ENCODE measurements around the gene GARS1.

The GARS1 gene

DNA sequence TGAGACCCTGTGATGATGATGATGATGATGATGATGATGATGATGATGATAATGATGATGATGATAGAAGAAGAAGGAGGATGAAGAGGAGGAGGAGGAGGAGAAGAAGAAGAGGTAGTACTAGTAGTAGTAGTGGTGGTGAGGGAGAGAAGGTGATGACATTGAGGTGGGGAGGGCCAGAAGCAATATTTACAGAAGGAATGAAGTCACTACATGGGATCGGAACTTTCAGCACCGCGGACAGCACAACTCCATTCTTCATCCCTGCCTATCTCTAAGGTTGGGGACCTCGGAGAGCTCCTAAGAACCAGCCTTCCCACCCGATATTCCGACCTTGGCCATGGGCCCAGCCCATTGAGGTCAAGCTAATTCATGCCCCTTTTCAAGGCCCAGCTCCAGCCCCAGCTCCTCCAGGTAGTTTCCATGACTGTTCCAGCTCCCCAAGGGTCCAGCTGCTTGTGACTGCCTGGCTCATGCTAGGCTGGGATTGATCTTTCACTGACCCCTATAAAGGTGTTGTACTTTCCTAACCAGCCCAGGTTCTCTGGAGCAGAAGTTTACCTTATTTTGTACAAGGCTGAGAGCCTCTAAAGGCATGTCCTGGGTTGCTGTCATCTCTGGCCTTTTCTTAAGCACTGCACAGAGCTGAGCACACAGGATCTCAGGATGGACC is 77.3 kb downstream of the GARS1 start:
- ATAC-seq (ENCODE audit: low read depth) = peak; percentile 68; the same call in 2 of the 3 replicates

DNA sequence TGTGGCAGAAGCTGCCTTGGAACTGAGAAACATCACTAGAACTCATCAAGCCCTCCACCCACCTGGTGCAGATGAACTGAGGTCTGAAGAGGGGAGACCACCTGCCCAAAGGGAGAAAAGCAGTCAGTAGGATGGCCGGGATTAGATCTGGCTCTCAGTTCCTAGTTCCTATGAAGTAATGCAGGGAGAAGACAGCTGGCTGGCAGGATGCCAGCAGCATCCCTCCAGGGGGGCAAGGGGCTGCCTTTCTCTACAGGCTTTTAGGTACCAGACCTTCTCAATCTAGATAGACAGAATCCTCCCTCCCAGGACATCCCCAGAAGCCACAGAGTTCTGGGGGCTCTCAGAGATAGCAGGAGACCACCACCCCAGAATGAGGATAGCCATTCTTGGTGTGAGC is 79.7 kb downstream of the GARS1 start:
- Histone ChIP-seq H3K36me3 (ENCODE audit: low read depth) (no peaks in the 10 kb centered on the region), H3K4me3 (ENCODE audit: severe bottlenecking) (no peak overlapping the region), H3K9me3 (ENCODE audit: severe bottlenecking) (no peaks in the 10 kb centered on the region), H3K4me1 (ENCODE audit: insufficient read depth, poor library complexity, severe bottlenecking) (no peaks in the 10 kb centered on the region), H3K27ac (ENCODE audit: poor library complexity, severe bottlenecking) (no peak overlapping the region), H3K27me3 (ENCODE audit: insufficient read depth, poor library complexity, severe bottlenecking) (peaks cover 22% of the 10 kb centered on the region)
- TF ChIP-seq, protein P1, sequence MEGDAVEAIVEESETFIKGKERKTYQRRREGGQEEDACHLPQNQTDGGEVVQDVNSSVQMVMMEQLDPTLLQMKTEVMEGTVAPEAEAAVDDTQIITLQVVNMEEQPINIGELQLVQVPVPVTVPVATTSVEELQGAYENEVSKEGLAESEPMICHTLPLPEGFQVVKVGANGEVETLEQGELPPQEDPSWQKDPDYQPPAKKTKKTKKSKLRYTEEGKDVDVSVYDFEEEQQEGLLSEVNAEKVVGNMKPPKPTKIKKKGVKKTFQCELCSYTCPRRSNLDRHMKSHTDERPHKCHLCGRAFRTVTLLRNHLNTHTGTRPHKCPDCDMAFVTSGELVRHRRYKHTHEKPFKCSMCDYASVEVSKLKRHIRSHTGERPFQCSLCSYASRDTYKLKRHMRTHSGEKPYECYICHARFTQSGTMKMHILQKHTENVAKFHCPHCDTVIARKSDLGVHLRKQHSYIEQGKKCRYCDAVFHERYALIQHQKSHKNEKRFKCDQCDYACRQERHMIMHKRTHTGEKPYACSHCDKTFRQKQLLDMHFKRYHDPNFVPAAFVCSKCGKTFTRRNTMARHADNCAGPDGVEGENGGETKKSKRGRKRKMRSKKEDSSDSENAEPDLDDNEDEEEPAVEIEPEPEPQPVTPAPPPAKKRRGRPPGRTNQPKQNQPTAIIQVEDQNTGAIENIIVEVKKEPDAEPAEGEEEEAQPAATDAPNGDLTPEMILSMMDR (IDR thresholded peaks at IDR 0.05; ENCODE audit: poor library complexity, severe bottlenecking) = no peak
- DNase-seq (ENCODE audit: low spot score) (no peak), ATAC-seq (ENCODE audit: low read depth) (no peak)

More for the DNA sequence above, 77.3 kb downstream of the GARS1 start:
- TF ChIP-seq, protein P1 (IDR thresholded peaks at IDR 0.05; ENCODE audit: poor library complexity, severe bottlenecking) = no peak
- Histone ChIP-seq H3K36me3 (ENCODE audit: low read depth) (no peaks in the 10 kb centered on the region), H3K9me3 (ENCODE audit: severe bottlenecking) (no peaks in the 10 kb centered on the region), H3K27me3 (ENCODE audit: insufficient read depth, poor library complexity, severe bottlenecking) (peaks cover 3% of the 10 kb centered on the region), H3K27ac (ENCODE audit: poor library complexity, severe bottlenecking) (no peak overlapping the region), H3K4me1 (ENCODE audit: insufficient read depth, poor library complexity, severe bottlenecking) (no peaks in the 10 kb centered on the region), H3K4me3 (ENCODE audit: severe bottlenecking) (no peak overlapping the region)
- no peak for DNase-seq (ENCODE audit: low spot score)

DNA sequence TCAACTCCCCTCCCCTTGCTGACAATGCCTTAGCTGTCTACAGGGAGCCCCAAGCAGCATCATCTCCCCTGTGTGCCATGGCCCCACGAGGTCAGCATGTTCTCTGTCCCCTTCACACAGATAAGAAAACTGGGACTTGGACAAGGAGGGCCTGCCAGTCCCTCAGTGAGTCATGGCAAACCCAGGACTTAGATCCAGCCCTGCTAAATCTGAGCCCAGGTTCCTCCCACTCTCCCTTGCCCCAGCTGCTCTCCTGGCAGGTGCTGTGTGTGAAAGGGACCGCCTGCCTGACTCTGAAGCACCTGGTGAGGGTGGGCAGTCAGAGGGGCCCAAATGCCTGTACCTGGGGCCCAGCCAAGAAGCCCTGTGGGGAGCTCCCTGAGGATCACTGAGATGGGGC is 80.2 kb downstream of the GARS1 start:
- Histone ChIP-seq H3K27me3 (ENCODE audit: insufficient read depth, poor library complexity, severe bottlenecking) (peaks cover 26% of the 10 kb centered on the region), H3K27ac (ENCODE audit: poor library complexity, severe bottlenecking) (no peak overlapping the region), H3K4me1 (ENCODE audit: insufficient read depth, poor library complexity, severe bottlenecking) (no peaks in the 10 kb centered on the region), H3K36me3 (ENCODE audit: low read depth) (no peaks in the 10 kb centered on the region), H3K9me3 (ENCODE audit: severe bottlenecking) (no peaks in the 10 kb centered on the region), H3K4me3 (ENCODE audit: severe bottlenecking) (no peak overlapping the region)
- no peak for ATAC-seq (ENCODE audit: low read depth)
- no peak for DNase-seq (ENCODE audit: low spot score)
- TF ChIP-seq, protein P1 (IDR thresholded peaks at IDR 0.05; ENCODE audit: poor library complexity, severe bottlenecking) = no peak

DNA sequence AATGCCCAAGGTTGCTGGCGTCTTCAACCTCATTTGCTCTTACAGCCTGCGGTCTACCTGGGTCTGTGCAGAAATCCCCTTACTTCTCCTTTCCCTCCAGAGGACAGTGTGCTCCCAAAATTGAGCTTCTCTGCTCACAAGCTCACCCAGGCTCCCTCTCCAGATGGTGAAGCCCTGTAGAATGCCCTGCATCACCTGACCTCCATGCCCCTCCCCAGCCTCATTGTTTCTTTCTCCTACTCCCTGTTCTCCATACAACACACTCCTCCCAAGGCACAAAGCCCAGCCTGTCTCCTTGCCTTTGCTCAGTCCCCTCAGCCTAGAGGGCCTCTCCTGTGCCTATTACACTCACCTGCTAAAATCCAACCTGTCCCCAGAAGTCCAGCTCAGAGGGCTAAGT is 84.1 kb downstream of the GARS1 start:
- no peak overlapping the region for H3K4me3 ChIP-seq (ENCODE audit: severe bottlenecking)
- ATAC-seq (ENCODE audit: low read depth) (no peak), DNase-seq (ENCODE audit: low spot score) (no peak)
- no peak overlapping the region for H3K27ac ChIP-seq (ENCODE audit: poor library complexity, severe bottlenecking)
- peaks cover 63% of the 10 kb centered on the region for H3K27me3 ChIP-seq (ENCODE audit: insufficient read depth, poor library complexity, severe bottlenecking)
- H3K9me3 ChIP-seq (ENCODE audit: severe bottlenecking) = no peaks in the 10 kb centered on the region
- H3K36me3 ChIP-seq (ENCODE audit: low read depth) = no peaks in the 10 kb centered on the region
- TF ChIP-seq, protein P1 (IDR thresholded peaks at IDR 0.05; ENCODE audit: poor library complexity, severe bottlenecking) = no peak
- H3K4me1 ChIP-seq (ENCODE audit: insufficient read depth, poor library complexity, severe bottlenecking) = no peaks in the 10 kb centered on the region

DNA sequence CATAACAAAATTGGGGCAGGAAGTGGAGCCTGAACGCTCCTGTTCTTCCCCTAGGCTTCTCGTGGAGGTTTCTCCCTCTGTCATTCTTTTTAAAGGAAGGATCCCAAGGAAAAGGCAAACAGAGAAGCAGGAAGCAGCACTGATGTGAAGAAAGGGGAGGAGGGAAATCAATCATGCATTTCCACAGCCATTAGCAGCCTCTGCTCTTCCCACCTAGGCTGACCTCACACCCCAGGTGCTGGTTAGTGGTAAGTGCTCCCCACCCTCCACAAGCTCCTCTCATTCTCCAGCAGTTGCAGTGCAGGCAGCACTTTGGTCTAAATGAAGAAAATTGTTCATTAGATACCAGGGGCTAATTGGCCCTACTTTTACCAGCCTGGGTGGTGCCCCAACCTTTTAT is 85.0 kb downstream of the GARS1 start:
- H3K4me3 ChIP-seq (ENCODE audit: severe bottlenecking) = no peak overlapping the region
- TF ChIP-seq, protein P1 (IDR thresholded peaks at IDR 0.05; ENCODE audit: poor library complexity, severe bottlenecking) = no peak
- DNase-seq (ENCODE audit: low spot score) = no peak
- no peak for ATAC-seq (ENCODE audit: low read depth)
- peaks cover 71% of the 10 kb centered on the region for H3K27me3 ChIP-seq (ENCODE audit: insufficient read depth, poor library complexity, severe bottlenecking)
- H3K27ac ChIP-seq (ENCODE audit: poor library complexity, severe bottlenecking) = no peak overlapping the region
- H3K36me3 ChIP-seq (ENCODE audit: low read depth) = no peaks in the 10 kb centered on the region
- H3K4me1 ChIP-seq (ENCODE audit: insufficient read depth, poor library complexity, severe bottlenecking) = no peaks in the 10 kb centered on the region
- H3K9me3 ChIP-seq (ENCODE audit: severe bottlenecking) = no peaks in the 10 kb centered on the region

Data from RWPE2 (cell line).